Measurements from ENCODE around the gene WIPF1.

GRCh38 chr2:174516501-174517378 lies 80.9 kb downstream of the WIPF1 start:
- TF ChIP-seq CTCF (IDR thresholded peaks at IDR 0.05; ENCODE audit: low read depth, low read length, poor library complexity, severe bottlenecking), result no peak
- TF ChIP-seq EZH2phosphoT487 (IDR thresholded peaks at IDR 0.05; ENCODE audit: borderline replicate concordance, low read length), result no peak
